HEK293T (cell line): ENCODE measurements around the gene LYRM2.

ENCODE experiments used
- ARNT ChIP-seq: fragments of 450-650 bp; IDR thresholded peaks from 2 replicates; pipeline ENCODE4 v1.6.1; 2017; ENCODE audit warnings: mild to moderate bottlenecking
- BHLHE40 ChIP-seq: fragments of 450-650 bp; IDR thresholded peaks from 2 replicates; pipeline ENCODE4 v1.6.1; 2016; ENCODE audit warnings: mild to moderate bottlenecking, moderate library complexity, borderline replicate concordance
- CTBP1 ChIP-seq: fragments of 450-650 bp; IDR thresholded peaks from 2 replicates; pipeline ENCODE4 v1.6.1; 2016; ENCODE audit warnings: borderline replicate concordance
- FOXA1 ChIP-seq: fragments of 450-650 bp; IDR thresholded peaks from 2 replicates; pipeline ENCODE4 v1.6.1; 2016; ENCODE audit warnings: mild to moderate bottlenecking
- FOXK2 ChIP-seq: fragments of 450-650 bp; IDR thresholded peaks from 2 replicates; pipeline ENCODE4 v1.6.1; 2016; ENCODE audit warnings: mild to moderate bottlenecking
- HDGF ChIP-seq: fragments of 450-650 bp; IDR thresholded peaks from 2 replicates; pipeline ENCODE4 v1.6.1; 2017; ENCODE audit warnings: antibody characterized with exemption, borderline replicate concordance
- LEF1 ChIP-seq: fragments of 450-650 bp; IDR thresholded peaks from 2 replicates; pipeline ENCODE4 v1.6.1; 2017; ENCODE audit warnings: mild to moderate bottlenecking, borderline replicate concordance
- NFRKB ChIP-seq: fragments of 450-650 bp; IDR thresholded peaks from 2 replicates; pipeline ENCODE4 v1.6.1; 2016; ENCODE audit warnings: mild to moderate bottlenecking, moderate library complexity
- SP1 ChIP-seq: fragments of 450-650 bp; IDR thresholded peaks from 2 replicates; pipeline ENCODE4 v1.6.1; 2017
- SUZ12 ChIP-seq: fragments of 450-650 bp; IDR thresholded peaks from 2 replicates; pipeline ENCODE4 v1.6.1; 2016; ENCODE audit warnings: mild to moderate bottlenecking
- TARDBP ChIP-seq: fragments of 450-650 bp; IDR thresholded peaks from 2 replicates; pipeline ENCODE4 v1.6.1; 2016
- ZNF384 ChIP-seq: fragments of 450-650 bp; IDR thresholded peaks from 2 replicates; pipeline ENCODE4 v1.6.1; 2016
- TF ChIP-seq, protein P1 (sequence below): fragments of 450-650 bp; IDR thresholded peaks from 2 replicates; pipeline ENCODE4 v1.6.1; 2016

DNA sequence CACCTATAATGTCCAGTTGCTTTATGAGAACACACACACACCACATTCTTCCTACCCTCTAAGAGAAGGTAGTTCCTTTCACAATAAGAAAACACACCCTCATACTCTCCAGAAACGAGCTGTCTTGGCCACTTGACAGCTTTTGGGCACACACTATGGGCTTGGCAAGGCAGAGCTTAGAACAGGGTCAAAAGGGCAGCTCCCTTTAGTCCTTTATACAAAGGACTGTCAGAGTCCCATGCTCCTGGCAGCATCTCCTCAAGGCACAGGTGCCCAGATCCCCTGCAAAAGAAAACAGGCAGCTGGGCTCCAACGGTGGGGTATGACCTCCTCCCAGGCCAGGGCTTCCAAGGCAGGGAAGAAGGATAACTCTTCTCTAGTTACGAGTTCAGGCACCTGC lies 4.9 kb upstream of the LYRM2 start:
- TF ChIP-seq, protein P1, sequence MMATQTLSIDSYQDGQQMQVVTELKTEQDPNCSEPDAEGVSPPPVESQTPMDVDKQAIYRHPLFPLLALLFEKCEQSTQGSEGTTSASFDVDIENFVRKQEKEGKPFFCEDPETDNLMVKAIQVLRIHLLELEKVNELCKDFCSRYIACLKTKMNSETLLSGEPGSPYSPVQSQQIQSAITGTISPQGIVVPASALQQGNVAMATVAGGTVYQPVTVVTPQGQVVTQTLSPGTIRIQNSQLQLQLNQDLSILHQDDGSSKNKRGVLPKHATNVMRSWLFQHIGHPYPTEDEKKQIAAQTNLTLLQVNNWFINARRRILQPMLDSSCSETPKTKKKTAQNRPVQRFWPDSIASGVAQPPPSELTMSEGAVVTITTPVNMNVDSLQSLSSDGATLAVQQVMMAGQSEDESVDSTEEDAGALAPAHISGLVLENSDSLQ = no peak
- TF ChIP-seq HDGF (no peak), NFRKB (no peak), SUZ12 (no peak), ZNF384 (no peak), SP1 (no peak), ARNT (no peak), FOXK2 (no peak), FOXA1 (no peak), TARDBP (no peak), LEF1 (no peak), CTBP1 (no peak), BHLHE40 (no peak)
